HG03469 (cell line): ENCODE measurements around the gene LPCAT1.
"Not testable (repeated sequence)": the region's sequence is repeated elsewhere in the genome, so short reads cannot be mapped to it uniquely, and the experiment has no call there.

Experiments
- ATAC-seq: cut with Tn5 transposase; IDR thresholded peaks from one replicate; pipeline ENCODE4 v1.9.1; 2021; ENCODE audit warnings: mild to moderate bottlenecking, moderate library complexity, moderate number of reproducible peaks; ENCODE audit not compliant: unreplicated experiment

The LPCAT1 gene

DNA sequence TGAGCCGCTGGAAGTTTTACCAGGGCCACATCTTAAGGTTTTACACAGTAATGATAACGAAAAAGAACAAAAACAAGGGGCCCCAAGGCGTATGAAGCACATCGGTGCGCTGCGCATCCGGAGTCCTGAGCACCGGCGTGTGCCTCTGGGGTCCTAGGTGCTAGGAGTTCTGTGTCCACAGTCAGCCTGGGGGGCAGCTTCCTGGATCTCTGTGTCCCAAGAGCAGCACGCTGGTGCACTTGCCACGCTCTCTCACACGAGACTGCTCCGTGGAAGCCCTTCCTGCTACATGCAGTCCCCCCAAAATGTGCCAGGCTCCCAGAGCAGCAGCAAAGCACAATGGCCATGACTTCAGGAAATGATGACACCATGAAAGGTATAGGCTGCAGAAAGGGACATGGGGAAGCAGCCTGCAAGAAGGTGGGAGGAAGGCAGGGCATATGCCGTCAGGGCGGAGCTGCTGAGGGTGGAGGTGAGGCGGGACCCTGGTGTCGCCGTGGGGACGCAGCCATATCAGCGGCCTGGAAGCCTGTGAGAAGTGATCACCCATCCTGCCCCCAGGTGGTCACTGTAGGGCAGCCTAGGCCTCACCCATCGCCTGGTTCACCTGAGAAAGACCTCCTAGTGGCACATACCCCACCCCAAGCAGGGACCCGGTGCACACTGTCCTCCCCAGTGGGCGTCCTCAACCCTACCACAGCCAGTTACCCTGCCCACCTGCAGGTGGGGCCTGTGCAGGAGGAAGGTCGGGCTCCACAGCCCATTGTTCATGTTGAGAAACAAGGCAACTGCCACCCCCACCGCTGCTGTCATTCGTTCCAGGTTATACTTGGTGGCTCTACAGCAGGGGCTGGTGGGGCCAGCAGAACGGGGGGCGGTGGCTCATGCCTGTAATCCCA, 54.9 kb downstream of the LPCAT1 start:
- no peak for ATAC-seq

DNA sequence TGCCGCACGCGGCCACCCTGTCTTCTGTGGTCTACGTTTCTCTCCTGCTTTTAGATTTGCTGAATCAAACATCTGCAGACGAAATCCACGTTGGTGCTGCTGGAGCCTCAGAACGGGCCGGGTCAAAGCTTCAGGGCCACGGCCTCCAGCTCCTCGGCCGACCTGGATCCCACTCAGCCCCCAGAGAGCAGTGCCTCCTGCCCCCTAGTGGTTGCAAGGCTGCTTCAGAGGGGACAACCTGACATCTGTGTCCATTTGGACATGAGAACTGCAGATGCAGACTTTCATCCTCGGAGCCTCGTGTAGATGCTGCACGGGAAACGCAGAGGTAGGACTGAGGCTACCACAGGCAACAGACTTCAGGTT, 55.5 kb downstream of the LPCAT1 start:
- ATAC-seq = no peak

- no peak for ATAC-seq
Observed at GRCh38 chr5:1467341-1468246, 56.2 kb downstream of the LPCAT1 start.

- no peak for ATAC-seq
Observed at GRCh38 chr5:1466631-1467265, 57.0 kb downstream of the LPCAT1 start.

DNA sequence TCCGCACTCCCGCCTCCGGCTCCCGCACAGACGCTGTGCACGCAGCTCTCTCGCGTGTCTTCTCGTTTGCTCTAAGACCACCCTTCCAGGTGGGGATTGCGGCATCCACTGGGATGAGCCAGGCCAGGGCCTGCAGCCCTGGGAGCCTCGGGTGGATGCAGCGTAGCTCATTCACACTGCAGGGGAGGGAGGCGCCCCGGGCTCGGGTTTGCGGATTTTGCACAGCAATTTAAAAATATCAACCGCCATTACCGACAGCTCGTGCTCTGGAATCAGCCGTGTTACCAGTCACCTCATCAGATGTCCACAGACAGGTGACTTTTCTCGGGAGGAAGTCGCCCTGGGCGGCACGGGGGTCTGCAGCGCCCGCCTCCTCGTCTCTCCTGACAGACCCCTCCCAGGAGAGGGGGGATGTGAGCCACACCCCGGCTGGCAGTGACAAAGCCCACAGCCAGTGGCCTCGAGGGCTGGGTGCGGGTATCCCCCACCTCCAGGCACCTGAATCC, 57.7 kb downstream of the LPCAT1 start:
- ATAC-seq = no peak

DNA sequence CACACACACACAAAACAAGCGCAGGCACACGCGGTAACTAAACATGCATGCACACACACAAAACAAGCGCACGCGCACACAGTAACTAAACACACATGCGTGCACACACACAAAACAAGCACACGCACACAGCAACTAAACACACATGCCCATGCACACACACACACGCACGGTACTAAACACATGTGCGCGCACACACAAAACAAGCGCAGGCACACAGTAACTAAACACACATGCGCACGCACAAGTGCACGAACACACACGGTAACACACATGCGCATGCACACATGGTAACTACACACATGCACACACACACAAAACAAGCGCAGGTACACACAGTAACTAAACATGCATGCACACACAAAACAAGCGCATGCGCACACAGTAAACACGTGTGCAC, 58.6 kb downstream of the LPCAT1 start:
- ATAC-seq = no peak

GRCh38 chr5:1464511-1464910, 59.2 kb downstream of the LPCAT1 start:
- ATAC-seq = no peak

DNA sequence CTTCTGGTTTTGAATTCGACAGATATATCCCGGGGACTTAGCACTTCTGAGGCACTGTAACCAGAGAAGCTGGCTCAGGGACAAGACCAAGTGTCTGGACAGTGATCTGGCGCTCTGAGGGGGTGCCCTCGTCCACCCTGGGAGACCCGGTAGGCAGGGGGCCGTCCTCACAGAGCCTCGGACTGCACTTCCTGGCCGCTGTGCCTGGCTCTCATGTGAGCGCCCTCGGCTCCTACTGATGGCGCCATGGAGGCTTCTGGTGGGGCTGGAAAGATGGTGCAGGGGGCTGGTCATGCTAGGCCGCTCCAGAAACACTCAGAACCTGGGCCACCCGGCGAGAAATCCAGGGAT, 59.7 kb downstream of the LPCAT1 start:
- ATAC-seq = no peak

- no peak for ATAC-seq
Observed at GRCh38 chr5:1463326-1464095, 60.2 kb downstream of the LPCAT1 start.

GRCh38 chr5:1462358-1462757, 61.4 kb downstream of the LPCAT1 start:
- ATAC-seq = no peak

GRCh38 chr5:1461396-1461795, 62.4 kb downstream of the LPCAT1 start:
- ATAC-seq = no peak

- ATAC-seq = no peak
Observed at GRCh38 chr5:1460054-1460682, 63.6 kb downstream of the LPCAT1 start.

DNA sequence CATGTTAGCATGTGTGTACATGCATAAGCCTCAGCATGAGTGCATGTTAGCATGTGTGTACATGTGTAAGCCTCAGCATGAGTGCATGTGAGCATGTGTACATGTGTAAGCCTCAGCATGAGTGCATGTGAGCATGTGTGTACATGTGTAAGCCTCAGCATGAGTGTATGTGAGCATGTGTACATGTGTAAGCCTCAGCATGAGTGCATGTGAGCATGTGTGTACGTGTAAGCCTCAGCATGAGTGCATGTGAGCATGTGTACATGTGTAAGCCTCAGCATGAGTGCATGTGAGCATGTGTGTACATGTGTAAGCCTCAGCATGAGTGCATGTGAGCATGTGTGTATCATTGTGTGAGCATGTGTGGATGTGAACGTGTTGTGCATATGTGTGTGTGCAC, 64.3 kb downstream of the LPCAT1 start:
- not testable (repeated sequence) for ATAC-seq

- not testable (repeated sequence) for ATAC-seq
Observed at GRCh38 chr5:1456110-1456881, 67.5 kb downstream of the LPCAT1 start.

- no peak for ATAC-seq
Observed at GRCh38 chr5:1453613-1454012, 70.1 kb downstream of the LPCAT1 start.

GRCh38 chr5:1449081-1449630, 74.6 kb downstream of the LPCAT1 start:
- no peak for ATAC-seq

GRCh38 chr5:1448511-1449011, 75.2 kb downstream of the LPCAT1 start:
- ATAC-seq = no peak

GRCh38 chr5:1447671-1448361, 75.9 kb downstream of the LPCAT1 start:
- ATAC-seq = no peak
